Activated gamma-delta T cell treated with anti-CD3 and anti-CD28 coated beads, Interleukin-2, amount 50 U/mL, for 16 hours (primary cell): Measurements from ENCODE around the gene AKT1.

Experiments
- DNase-seq: peaks from one replicate; pipeline ENCODE4 v3.0.0-alpha.2; 2020; ENCODE audit warnings: low read depth

Gene AKT1

GRCh38 chr14:104786091-104786586 lies 9.4 kb downstream of the AKT1 start:
- DNase-seq: no peak

- no peak for DNase-seq
These were observed 9.9 kb downstream of the AKT1 start for GRCh38 chr14:104785708-104786080.

- no peak for DNase-seq
These were observed 10.5 kb downstream of the AKT1 start for GRCh38 chr14:104784846-104785707.

- DNase-seq: no peak
These were observed 11.4 kb downstream of the AKT1 start for GRCh38 chr14:104784218-104784568.

- no peak for DNase-seq
These were observed 11.9 kb downstream of the AKT1 start for GRCh38 chr14:104783484-104784217.

GRCh38 chr14:104782808-104783139 lies 12.8 kb downstream of the AKT1 start:
- DNase-seq: no peak

GRCh38 chr14:104782086-104782807 lies 13.3 kb downstream of the AKT1 start:
- no peak for DNase-seq

- DNase-seq: no peak
These were observed 14.1 kb downstream of the AKT1 start for GRCh38 chr14:104781271-104782077.

- DNase-seq: no peak
These were observed 15.0 kb downstream of the AKT1 start for GRCh38 chr14:104780513-104781030.

- DNase-seq: no peak
These were observed 15.6 kb downstream of the AKT1 start for GRCh38 chr14:104779776-104780512.

- no peak for DNase-seq
These were observed 16.7 kb downstream of the AKT1 start for GRCh38 chr14:104778694-104779331.

GRCh38 chr14:104777808-104778249 lies 17.7 kb downstream of the AKT1 start:
- no peak for DNase-seq

GRCh38 chr14:104776961-104777807 lies 18.4 kb downstream of the AKT1 start:
- no peak for DNase-seq

- no peak for DNase-seq
These were observed 19.1 kb downstream of the AKT1 start for GRCh38 chr14:104776481-104776880.

GRCh38 chr14:104775073-104775489 lies 20.5 kb downstream of the AKT1 start:
- DNase-seq: no peak

GRCh38 chr14:104774453-104775072 lies 21.0 kb downstream of the AKT1 start:
- DNase-seq: no peak

- DNase-seq: no peak
These were observed 21.8 kb downstream of the AKT1 start for GRCh38 chr14:104773505-104774452.
